Coronary artery (tissue), 2 donors: Measurements from ENCODE around the gene ACVRL1.

Experiments
- DNase-seq: peaks from one replicate; pipeline ENCODE4 v3.0.0-alpha.2; 2017; ENCODE audit warnings: low spot score
- H3K27ac ChIP-seq, 2 donors: fragments of 200-600 bp; sonication (generic); one replicate each; pipeline ENCODE4 v1.5.1; 2016 to 2019
- H3K4me3 ChIP-seq: fragments of 200-600 bp; sonication (generic); 2 replicates; pipeline ENCODE4 v1.5.1; 2016; ENCODE audit warnings: mild to moderate bottlenecking, moderate library complexity
- TF ChIP-seq, protein P1 (sequence below): fragments of 200-600 bp; sonication (generic); IDR thresholded peaks from one replicate; pipeline ENCODE4 v1.5.1; 2019; ENCODE audit warnings: antibody characterized with exemption

Gene ACVRL1

GRCh38 chr12:51972849-51973273, 65.6 kb downstream of the ACVRL1 start:
- peak overlapping the region; percentile 1 for H3K4me3 ChIP-seq
- no peak overlapping the region for H3K27ac ChIP-seq

More at GRCh38 chr12:51972849-51973273, 65.6 kb downstream of the ACVRL1 start:
- DNase-seq = peak; percentile 75
- TF ChIP-seq, protein P1, sequence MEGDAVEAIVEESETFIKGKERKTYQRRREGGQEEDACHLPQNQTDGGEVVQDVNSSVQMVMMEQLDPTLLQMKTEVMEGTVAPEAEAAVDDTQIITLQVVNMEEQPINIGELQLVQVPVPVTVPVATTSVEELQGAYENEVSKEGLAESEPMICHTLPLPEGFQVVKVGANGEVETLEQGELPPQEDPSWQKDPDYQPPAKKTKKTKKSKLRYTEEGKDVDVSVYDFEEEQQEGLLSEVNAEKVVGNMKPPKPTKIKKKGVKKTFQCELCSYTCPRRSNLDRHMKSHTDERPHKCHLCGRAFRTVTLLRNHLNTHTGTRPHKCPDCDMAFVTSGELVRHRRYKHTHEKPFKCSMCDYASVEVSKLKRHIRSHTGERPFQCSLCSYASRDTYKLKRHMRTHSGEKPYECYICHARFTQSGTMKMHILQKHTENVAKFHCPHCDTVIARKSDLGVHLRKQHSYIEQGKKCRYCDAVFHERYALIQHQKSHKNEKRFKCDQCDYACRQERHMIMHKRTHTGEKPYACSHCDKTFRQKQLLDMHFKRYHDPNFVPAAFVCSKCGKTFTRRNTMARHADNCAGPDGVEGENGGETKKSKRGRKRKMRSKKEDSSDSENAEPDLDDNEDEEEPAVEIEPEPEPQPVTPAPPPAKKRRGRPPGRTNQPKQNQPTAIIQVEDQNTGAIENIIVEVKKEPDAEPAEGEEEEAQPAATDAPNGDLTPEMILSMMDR = no peak
